ENCODE results near the gene RNF2. TPM values are rescaled to one million over a fixed set of nuclear protein-coding genes. Genes with fewer than 3 reads are reported as not detected.
A peak's percentile ranks its signal among the peaks of the same experiment; 100 is the strongest.
"Not testable (repeated sequence)": the region's sequence is repeated elsewhere in the genome, so short reads cannot be mapped to it uniquely, and the experiment has no call there.

RNF2 gene
- total and polyA plus RNA-seq, 3 donors from 2014 or later, result 38.6 to 46.0 (median 38.9) TPM

GRCh38 chr1:185059950-185060571 is 14.7 kb downstream of the RNF2 start:
- H3K36me3 ChIP-seq (ENCODE audit: low read depth, missing control alignments), result no peaks in the 10 kb centered on the region
- intact Hi-C loops (cut with DNase I; ENCODE audit: low total_unique reads), result no loop called here
- no peak for DNase-seq
- peak overlapping the region; percentile 17 to 63 for H3K27ac ChIP-seq
- no peak overlapping the region for H3K4me3 ChIP-seq
- H3K4me1 ChIP-seq, result peaks cover 41% of the 10 kb centered on the region
- TF ChIP-seq POLR2A (IDR thresholded peaks at IDR 0.05) (no peak), CTCF (IDR thresholded peaks at IDR 0.05) (no peak)
- H3K9me3 ChIP-seq, result no peaks in the 10 kb centered on the region
- WGBS, 2 donors, result 72 to 75% methylated on average over 2 of the region's 2 CpGs
- H3K27me3 ChIP-seq, result no peaks in the 10 kb centered on the region

GRCh38 chr1:185062710-185063370 is 17.5 kb downstream of the RNF2 start:
- WGBS, 2 donors, result 65 to 69% methylated on average over 1 of the region's 1 CpG
- H3K4me3 ChIP-seq, result no peak overlapping the region
- TF ChIP-seq CTCF (IDR thresholded peaks at IDR 0.05) (no peak), POLR2A (IDR thresholded peaks at IDR 0.05) (no peak)
- no peak for DNase-seq
- no peaks in the 10 kb centered on the region for H3K27me3 ChIP-seq
- intact Hi-C loops (cut with DNase I; ENCODE audit: low total_unique reads), result no loop called here
- no peaks in the 10 kb centered on the region for H3K9me3 ChIP-seq
- no peak overlapping the region for H3K27ac ChIP-seq
- H3K4me1 ChIP-seq, result peaks cover 38% of the 10 kb centered on the region
- no peaks in the 10 kb centered on the region for H3K36me3 ChIP-seq (ENCODE audit: low read depth, missing control alignments)

GRCh38 chr1:185063719-185064118 is 18.4 kb downstream of the RNF2 start:
- H3K27me3 ChIP-seq, result no peaks in the 10 kb centered on the region

GRCh38 chr1:185065006-185065405 is 19.6 kb downstream of the RNF2 start:
- H3K9me3 ChIP-seq; H3K27me3 ChIP-seq; H3K4me3 ChIP-seq; H3K27ac ChIP-seq; DNase-seq; H3K36me3 ChIP-seq (ENCODE audit: low read depth, missing control alignments); intact Hi-C loops (cut with DNase I; ENCODE audit: low total_unique reads): not testable (repeated sequence)
- WGBS, 2 donors, result 88 to 91% methylated on average over 3 of the region's 3 CpGs
- peaks cover 20% of the 10 kb centered on the region for H3K4me1 ChIP-seq

More at GRCh38 chr1:185063719-185064118, 18.4 kb downstream of the RNF2 start:
- TF ChIP-seq POLR2A (IDR thresholded peaks at IDR 0.05), result no peak
- no peak for TF ChIP-seq CTCF (IDR thresholded peaks at IDR 0.05)
- WGBS, 2 donors, result 95 to 97% methylated on average over 2 of the region's 2 CpGs
- DNase-seq, result no peak
- Histone ChIP-seq H3K4me3 (no peak overlapping the region), H3K27ac (no peak overlapping the region), H3K4me1 (peaks cover 29% of the 10 kb centered on the region), H3K36me3 (ENCODE audit: low read depth, missing control alignments) (no peaks in the 10 kb centered on the region), H3K9me3 (no peaks in the 10 kb centered on the region)
- intact Hi-C loops (cut with DNase I; ENCODE audit: low total_unique reads), result no loop called here

- Histone ChIP-seq H3K4me3 (no peak overlapping the region), H3K9me3 (no peaks in the 10 kb centered on the region), H3K27ac (no peak overlapping the region), H3K36me3 (ENCODE audit: low read depth, missing control alignments) (no peaks in the 10 kb centered on the region), H3K4me1 (peaks cover 17% of the 10 kb centered on the region), H3K27me3 (no peaks in the 10 kb centered on the region)
- no peak for DNase-seq
- WGBS, 2 donors, result 91 to 95% methylated on average over 2 of the region's 2 CpGs
- intact Hi-C loops (cut with DNase I; ENCODE audit: low total_unique reads), result no loop called here
- no peak for TF ChIP-seq CTCF (IDR thresholded peaks at IDR 0.05)
- TF ChIP-seq POLR2A (IDR thresholded peaks at IDR 0.05), result no peak
Observed at GRCh38 chr1:185066181-185066580, 20.8 kb downstream of the RNF2 start.
